Measurements from ENCODE around the gene KLRB1. TPM values are rescaled to one million over a fixed set of nuclear protein-coding genes. Genes with fewer than 3 reads are reported as not detected.

The KLRB1 gene
- total and polyA plus RNA-seq, 2 of the 13 experiments (the other 11 are each of a cell fraction or from before 2014, with no cell fraction given) = not detected

DNA sequence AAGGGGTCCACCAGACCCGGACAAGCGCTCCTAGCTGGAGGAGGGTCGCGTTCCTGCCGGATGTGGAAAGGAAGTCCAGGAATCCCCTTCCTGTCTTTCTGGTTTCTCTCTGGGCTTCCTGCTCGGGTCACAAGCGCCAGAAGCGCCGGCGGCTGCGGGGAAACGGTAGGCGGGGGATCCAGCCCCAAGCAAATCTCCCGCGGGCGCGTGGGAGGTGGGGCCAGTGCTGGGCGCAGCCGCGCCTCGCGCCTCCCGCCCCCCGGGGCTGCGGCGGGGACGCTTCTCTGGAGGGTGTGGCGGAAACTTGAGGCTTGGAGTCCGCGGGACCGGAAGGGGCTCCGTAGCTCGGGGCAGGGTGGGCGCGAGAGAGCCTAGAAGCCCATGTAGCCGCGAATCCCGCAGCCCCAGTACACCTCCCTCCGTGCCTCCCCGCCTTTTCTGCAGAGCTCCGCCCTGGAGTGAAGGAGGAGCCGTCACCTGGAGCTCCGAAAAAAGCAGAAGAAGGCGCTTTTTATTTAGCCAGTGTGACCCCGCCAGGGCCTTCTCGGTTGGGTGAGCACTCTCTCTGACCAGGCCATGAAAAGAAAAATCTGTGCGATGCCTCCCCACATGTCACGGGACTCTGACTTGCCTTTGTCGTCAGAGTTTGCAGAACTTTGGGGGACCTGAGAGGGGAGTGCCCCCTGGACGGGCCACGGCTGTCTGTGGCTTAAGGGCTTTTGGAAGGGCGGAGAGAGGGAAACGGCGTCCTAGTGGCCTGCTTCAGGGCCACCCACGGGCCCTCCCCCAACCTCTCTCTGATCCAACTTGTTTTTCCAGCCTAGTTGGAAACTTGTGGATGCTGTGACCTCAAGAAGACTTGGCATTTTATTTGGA lies 40.3 kb upstream of the KLRB1 start (continued):
- TF ChIP-seq ZNF317 (CRISPR knock-in tag; IDR thresholded peaks at IDR 0.05) (peak; percentile 81), ELF3 (CRISPR knock-in tag; IDR thresholded peaks at IDR 0.05) (peak; percentile 54), ETS1 (CRISPR knock-in tag; IDR thresholded peaks at IDR 0.05) (no peak), ZNF350 (CRISPR knock-in tag; IDR thresholded peaks at IDR 0.05; ENCODE audit: borderline replicate concordance, low read depth) (peak; percentile 73), NFKBIZ (CRISPR knock-in tag; IDR thresholded peaks at IDR 0.05) (no peak), ZNF782 (CRISPR knock-in tag; IDR thresholded peaks at IDR 0.05; ENCODE audit: borderline replicate concordance) (no peak), ZBTB7B (CRISPR knock-in tag; IDR thresholded peaks at IDR 0.05) (peak; percentile 94), STAG1 (CRISPR knock-in tag; IDR thresholded peaks at IDR 0.05) (no peak), ZNF468 (CRISPR knock-in tag; IDR thresholded peaks at IDR 0.05) (peak; percentile 91; the same call in 1 of the 2 replicates), ZNF230 (CRISPR knock-in tag; IDR thresholded peaks at IDR 0.05) (peak; percentile 73; the same call in 1 of the 2 replicates), ZNF713 (CRISPR knock-in tag; IDR thresholded peaks at IDR 0.05) (no peak), ZNF572 (CRISPR knock-in tag; IDR thresholded peaks at IDR 0.05) (no peak), KDM1A (CRISPR knock-in tag; IDR thresholded peaks at IDR 0.05) (no peak), ZNF788 (CRISPR knock-in tag; IDR thresholded peaks at IDR 0.05; ENCODE audit: borderline replicate concordance) (peak; percentile 63; the same call in 1 of the 2 replicates), SOX5 (CRISPR knock-in tag; IDR thresholded peaks at IDR 0.05; ENCODE audit: borderline replicate concordance) (no peak), RNF2 (conservative IDR thresholded peaks at IDR 0.05; ENCODE audit: low read depth) (no peak; the same call in 1 of the 2 replicates), ZNF724P (CRISPR knock-in tag; IDR thresholded peaks at IDR 0.05; ENCODE audit: borderline replicate concordance) (no peak; the same call in 1 of the 2 replicates), KMT2B (CRISPR knock-in tag; IDR thresholded peaks at IDR 0.05) (no peak), ZNF24 (IDR thresholded peaks at IDR 0.05) (no peak)
- TF ChIP-seq, protein P1, sequence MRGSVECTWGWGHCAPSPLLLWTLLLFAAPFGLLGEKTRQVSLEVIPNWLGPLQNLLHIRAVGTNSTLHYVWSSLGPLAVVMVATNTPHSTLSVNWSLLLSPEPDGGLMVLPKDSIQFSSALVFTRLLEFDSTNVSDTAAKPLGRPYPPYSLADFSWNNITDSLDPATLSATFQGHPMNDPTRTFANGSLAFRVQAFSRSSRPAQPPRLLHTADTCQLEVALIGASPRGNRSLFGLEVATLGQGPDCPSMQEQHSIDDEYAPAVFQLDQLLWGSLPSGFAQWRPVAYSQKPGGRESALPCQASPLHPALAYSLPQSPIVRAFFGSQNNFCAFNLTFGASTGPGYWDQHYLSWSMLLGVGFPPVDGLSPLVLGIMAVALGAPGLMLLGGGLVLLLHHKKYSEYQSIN (CRISPR knock-in tag; IDR thresholded peaks at IDR 0.05; ENCODE audit: borderline replicate concordance) = no peak
- TF ChIP-seq, protein P2, sequence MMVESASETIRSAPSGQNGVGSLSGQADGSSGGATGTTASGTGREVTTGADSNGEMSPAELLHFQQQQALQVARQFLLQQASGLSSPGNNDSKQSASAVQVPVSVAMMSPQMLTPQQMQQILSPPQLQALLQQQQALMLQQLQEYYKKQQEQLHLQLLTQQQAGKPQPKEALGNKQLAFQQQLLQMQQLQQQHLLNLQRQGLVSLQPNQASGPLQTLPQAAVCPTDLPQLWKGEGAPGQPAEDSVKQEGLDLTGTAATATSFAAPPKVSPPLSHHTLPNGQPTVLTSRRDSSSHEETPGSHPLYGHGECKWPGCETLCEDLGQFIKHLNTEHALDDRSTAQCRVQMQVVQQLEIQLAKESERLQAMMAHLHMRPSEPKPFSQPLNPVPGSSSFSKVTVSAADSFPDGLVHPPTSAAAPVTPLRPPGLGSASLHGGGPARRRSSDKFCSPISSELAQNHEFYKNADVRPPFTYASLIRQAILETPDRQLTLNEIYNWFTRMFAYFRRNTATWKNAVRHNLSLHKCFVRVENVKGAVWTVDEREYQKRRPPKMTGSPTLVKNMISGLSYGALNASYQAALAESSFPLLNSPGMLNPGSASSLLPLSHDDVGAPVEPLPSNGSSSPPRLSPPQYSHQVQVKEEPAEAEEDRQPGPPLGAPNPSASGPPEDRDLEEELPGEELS (CRISPR knock-in tag; IDR thresholded peaks at IDR 0.05) = peak; percentile 53
- TF ChIP-seq, protein P3, sequence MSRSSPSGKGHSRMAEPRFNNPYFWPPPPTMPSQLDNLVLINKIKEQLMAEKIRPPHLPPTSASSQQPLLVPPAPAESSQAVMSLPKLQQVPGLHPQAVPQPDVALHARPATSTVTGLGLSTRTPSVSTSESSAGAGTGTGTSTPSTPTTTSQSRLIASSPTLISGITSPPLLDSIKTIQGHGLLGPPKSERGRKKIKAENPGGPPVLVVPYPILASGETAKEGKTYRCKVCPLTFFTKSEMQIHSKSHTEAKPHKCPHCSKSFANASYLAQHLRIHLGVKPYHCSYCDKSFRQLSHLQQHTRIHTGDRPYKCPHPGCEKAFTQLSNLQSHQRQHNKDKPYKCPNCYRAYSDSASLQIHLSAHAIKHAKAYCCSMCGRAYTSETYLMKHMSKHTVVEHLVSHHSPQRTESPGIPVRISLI (CRISPR knock-in tag; IDR thresholded peaks at IDR 0.05; ENCODE audit: borderline replicate concordance) = peak; percentile 39; the same call in 1 of the 2 replicates
- TF ChIP-seq, protein P4, sequence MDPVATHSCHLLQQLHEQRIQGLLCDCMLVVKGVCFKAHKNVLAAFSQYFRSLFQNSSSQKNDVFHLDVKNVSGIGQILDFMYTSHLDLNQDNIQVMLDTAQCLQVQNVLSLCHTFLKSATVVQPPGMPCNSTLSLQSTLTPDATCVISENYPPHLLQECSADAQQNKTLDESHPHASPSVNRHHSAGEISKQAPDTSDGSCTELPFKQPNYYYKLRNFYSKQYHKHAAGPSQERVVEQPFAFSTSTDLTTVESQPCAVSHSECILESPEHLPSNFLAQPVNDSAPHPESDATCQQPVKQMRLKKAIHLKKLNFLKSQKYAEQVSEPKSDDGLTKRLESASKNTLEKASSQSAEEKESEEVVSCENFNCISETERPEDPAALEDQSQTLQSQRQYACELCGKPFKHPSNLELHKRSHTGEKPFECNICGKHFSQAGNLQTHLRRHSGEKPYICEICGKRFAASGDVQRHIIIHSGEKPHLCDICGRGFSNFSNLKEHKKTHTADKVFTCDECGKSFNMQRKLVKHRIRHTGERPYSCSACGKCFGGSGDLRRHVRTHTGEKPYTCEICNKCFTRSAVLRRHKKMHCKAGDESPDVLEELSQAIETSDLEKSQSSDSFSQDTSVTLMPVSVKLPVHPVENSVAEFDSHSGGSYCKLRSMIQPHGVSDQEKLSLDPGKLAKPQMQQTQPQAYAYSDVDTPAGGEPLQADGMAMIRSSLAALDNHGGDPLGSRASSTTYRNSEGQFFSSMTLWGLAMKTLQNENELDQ (CRISPR knock-in tag; IDR thresholded peaks at IDR 0.05; ENCODE audit: borderline replicate concordance) = no peak

All from HepG2 (cell line).